HEK293 (cell line): ENCODE data around the gene MTUS2.

Experiments used
- CTCF ChIA-PET: fragments of 350-600 bp; formaldehyde crosslinking; extraction: SDS; loops from one replicate; lab custom pipeline; 2021; ENCODE audit warnings: antibody characterized with exemption; lab: Yijun Ruan, JAX
- POLR2A ChIA-PET: fragments of 300-600 bp; formaldehyde crosslinking; extraction: SDS; loops from one replicate; lab custom pipeline; 2020; ENCODE audit warnings: antibody characterized with exemption, inconsistent platforms; lab: Yijun Ruan, JAX
- H3K27ac ChIP-seq: fragments of 200-500 bp; sonication (Bioruptor generic); 2 replicates; pipeline ENCODE4 v1.5.1; 2014; ENCODE audit warnings: low read depth, low read length, control low read depth, inconsistent platforms; ENCODE audit errors: extremely low read depth
- H3K36me3 ChIP-seq, 2 experiments: fragments of 200-500 bp in 1 of 2; sonication (Bioruptor generic) in 1 of 2; 1 replicate in 1 of 2; 2 replicates in 1 of 2; pipeline ENCODE4 v1.5.1; 2014 to 2017; ENCODE audit warnings: inconsistent platforms in 2 of 2, low read length in 2 of 2; ENCODE audit not compliant: control insufficient read depth in 2 of 2, insufficient read depth in 1 of 2
- H3K4me1 ChIP-seq: fragments of 200-500 bp; sonication (Bioruptor generic); 2 replicates; pipeline ENCODE4 v1.5.1; 2014; ENCODE audit warnings: mild to moderate bottlenecking, low read length, inconsistent platforms; ENCODE audit not compliant: control insufficient read depth, insufficient read depth
- H3K4me3 ChIP-seq: 2 replicates; pipeline ENCODE4 v1.5.1; 2011; ENCODE audit warnings: low read depth, mild to moderate bottlenecking, control low read depth, low read length, moderate library complexity
- H3K9me3 ChIP-seq: fragments of 200-500 bp; sonication (Bioruptor generic); 2 replicates; pipeline ENCODE4 v1.5.1; 2014; ENCODE audit warnings: low read depth, low read length, inconsistent platforms; ENCODE audit not compliant: control insufficient read depth, insufficient read depth
- BCL11B ChIP-seq: fragments of 450-650 bp; formaldehyde crosslinking; IDR thresholded peaks from 2 replicates; pipeline ENCODE4 v1.5.1; 2016; ENCODE audit warnings: low read depth, missing biosample characterization, missing genetic modification characterization
- GLIS2 ChIP-seq: fragments of 450-650 bp; formaldehyde crosslinking; IDR thresholded peaks from 2 replicates; pipeline ENCODE4 v1.5.1; 2016; ENCODE audit warnings: missing biosample characterization, missing genetic modification characterization
- KLF8 ChIP-seq: fragments of 450-650 bp; formaldehyde crosslinking; IDR thresholded peaks from 2 replicates; pipeline ENCODE4 v1.5.1; 2016; ENCODE audit warnings: missing biosample characterization, missing genetic modification characterization
- OVOL3 ChIP-seq: fragments of 450-650 bp; formaldehyde crosslinking; IDR thresholded peaks from 2 replicates; pipeline ENCODE4 v1.5.1; 2016; ENCODE audit warnings: missing biosample characterization, missing genetic modification characterization
- PBX3 ChIP-seq: sonication (generic); formaldehyde crosslinking; IDR thresholded peaks from 2 replicates; pipeline ENCODE4 v1.8.1; 2022; ENCODE audit warnings: mild to moderate bottlenecking, moderate library complexity, missing genetic modification reagents
- REPIN1 ChIP-seq: fragments of 450-650 bp; formaldehyde crosslinking; IDR thresholded peaks from 2 replicates; pipeline ENCODE4 v1.5.1; 2017; ENCODE audit warnings: missing biosample characterization, missing genetic modification characterization, low read depth
- YY1 ChIP-seq: fragments of 450-650 bp; formaldehyde crosslinking; IDR thresholded peaks from 2 replicates; pipeline ENCODE4 v1.5.1; 2018; ENCODE audit warnings: missing biosample characterization, missing genetic modification characterization
- ZIC2 ChIP-seq: fragments of 450-650 bp; formaldehyde crosslinking; IDR thresholded peaks from 2 replicates; pipeline ENCODE4 v1.5.1; 2016; ENCODE audit warnings: missing biosample characterization, missing genetic modification characterization
- ZNF121 ChIP-seq: fragments of 450-650 bp; formaldehyde crosslinking; IDR thresholded peaks from 2 replicates; pipeline ENCODE4 v1.5.1; 2016; ENCODE audit warnings: missing biosample characterization, missing genetic modification characterization
- ZNF280C ChIP-seq: fragments of 450-650 bp; formaldehyde crosslinking; IDR thresholded peaks from 2 replicates; pipeline ENCODE4 v1.5.1; 2016; ENCODE audit warnings: missing biosample characterization, missing genetic modification characterization
- ZNF366 ChIP-seq: fragments of 450-650 bp; formaldehyde crosslinking; conservative IDR thresholded peaks from 2 replicates; pipeline ENCODE4 v1.5.1; 2016; ENCODE audit warnings: missing biosample characterization, missing genetic modification characterization
- ZNF37A ChIP-seq: fragments of 450-650 bp; IDR thresholded peaks from 2 replicates; pipeline ENCODE4 v1.5.1; 2018; ENCODE audit warnings: missing biosample characterization, missing genetic modification characterization
- ZNF391 ChIP-seq: fragments of 450-650 bp; formaldehyde crosslinking; IDR thresholded peaks from 2 replicates; pipeline ENCODE4 v1.5.1; 2016; ENCODE audit warnings: low read depth, missing biosample characterization, missing genetic modification characterization, borderline replicate concordance
- ZNF518A ChIP-seq: fragments of 450-650 bp; formaldehyde crosslinking; conservative IDR thresholded peaks from 2 replicates; pipeline ENCODE4 v1.5.1; 2016; ENCODE audit warnings: low read depth, missing biosample characterization, missing genetic modification characterization
- ZNF544 ChIP-seq: fragments of 450-650 bp; formaldehyde crosslinking; IDR thresholded peaks from 2 replicates; pipeline ENCODE4 v1.5.0; 2017; ENCODE audit warnings: missing biosample characterization, missing genetic modification characterization
- ZNF626 ChIP-seq: fragments of 450-650 bp; sonication (Bioruptor Pico); formaldehyde crosslinking; IDR thresholded peaks from 2 replicates; pipeline ENCODE4 v1.5.1; 2018; ENCODE audit warnings: missing biosample characterization, missing genetic modification characterization, inconsistent platforms
- ZNF670 ChIP-seq: fragments of 450-650 bp; formaldehyde crosslinking; IDR thresholded peaks from 2 replicates; pipeline ENCODE4 v1.5.1; 2016; ENCODE audit warnings: missing biosample characterization, missing genetic modification characterization, low read depth
- ZNF777 ChIP-seq: fragments of 450-650 bp; formaldehyde crosslinking; IDR thresholded peaks from 2 replicates; pipeline ENCODE4 v1.5.1; 2017; ENCODE audit warnings: missing biosample characterization, missing genetic modification characterization, borderline replicate concordance
- ZSCAN23 ChIP-seq: fragments of 450-650 bp; formaldehyde crosslinking; IDR thresholded peaks from 2 replicates; pipeline ENCODE4 v1.5.1; 2016; ENCODE audit warnings: missing biosample characterization, missing genetic modification characterization
- ZSCAN4 ChIP-seq: fragments of 450-650 bp; formaldehyde crosslinking; IDR thresholded peaks from 2 replicates; pipeline ENCODE4 v1.5.1; 2017; ENCODE audit warnings: missing biosample characterization, missing genetic modification characterization

MTUS2 gene

GRCh38 chr13:28864544-28864943, 44.4 kb downstream of the MTUS2 start:
- H3K36me3 ChIP-seq = no peaks in the 10 kb centered on the region
- no peaks in the 10 kb centered on the region for H3K9me3 ChIP-seq
- CTCF ChIA-PET = interaction anchor here (0.8 kb wide), 1 partner anchor 1284 kb away, joined by 3 read pairs; no protein-coding TSS in a partner anchor
- H3K27ac ChIP-seq = no peak overlapping the region
- TF ChIP-seq OVOL3 (tag by site-specific recombination) (no peak), ZNF518A (no peak), ZNF280C (tag by site-specific recombination) (no peak), REPIN1 (tag by site-specific recombination) (no peak), ZSCAN4 (tag by site-specific recombination) (no peak), GLIS2 (tag by site-specific recombination) (no peak), ZSCAN23 (tag by site-specific recombination) (no peak), PBX3 (CRISPR knock-in tag) (no peak), ZNF366 (no peak), ZNF544 (tag by site-specific recombination) (no peak), ZNF121 (tag by site-specific recombination) (no peak), ZNF777 (tag by site-specific recombination) (no peak), KLF8 (tag by site-specific recombination) (no peak), YY1 (no peak), ZIC2 (no peak), ZNF391 (no peak), ZNF37A (tag by site-specific recombination) (no peak), ZNF670 (no peak), BCL11B (tag by site-specific recombination) (no peak), ZNF626 (tag by site-specific recombination) (no peak)
- H3K4me1 ChIP-seq = no peaks in the 10 kb centered on the region
- POLR2A ChIA-PET = no interaction called here
- no peak overlapping the region for H3K4me3 ChIP-seq
